HEK293T (cell line): ENCODE data around the gene CCDC51.

Source experiments
- BHLHE40 ChIP-seq: fragments of 450-650 bp; IDR thresholded peaks from 2 replicates; pipeline ENCODE4 v1.6.1; 2016; ENCODE audit warnings: mild to moderate bottlenecking, moderate library complexity, borderline replicate concordance
- CTBP1 ChIP-seq: fragments of 450-650 bp; IDR thresholded peaks from 2 replicates; pipeline ENCODE4 v1.6.1; 2016; ENCODE audit warnings: borderline replicate concordance
- FOXA1 ChIP-seq: fragments of 450-650 bp; IDR thresholded peaks from 2 replicates; pipeline ENCODE4 v1.6.1; 2016; ENCODE audit warnings: mild to moderate bottlenecking
- TARDBP ChIP-seq: fragments of 450-650 bp; IDR thresholded peaks from 2 replicates; pipeline ENCODE4 v1.6.1; 2016

DNA sequence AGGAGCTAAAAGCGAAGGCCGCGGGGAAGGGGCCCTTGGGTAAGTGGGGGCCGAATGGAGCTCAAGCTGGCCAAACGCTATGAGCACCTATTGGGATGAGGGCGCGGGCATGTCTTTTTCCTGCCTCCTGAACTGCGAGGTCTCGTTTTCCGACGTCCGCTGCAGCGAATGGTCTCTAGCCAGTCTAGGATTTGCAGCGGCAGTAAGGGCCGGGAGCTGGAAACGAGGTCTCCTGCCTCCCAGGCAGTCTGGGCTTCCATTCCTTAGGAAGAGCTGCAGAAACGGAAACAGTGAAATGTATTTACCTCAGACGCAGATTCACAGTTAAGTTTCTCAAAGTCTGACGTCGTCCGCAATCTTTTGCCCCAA is 655 bp upstream of the CCDC51 start:
- no peak for TF ChIP-seq BHLHE40
- no peak for TF ChIP-seq CTBP1
- TF ChIP-seq TARDBP = no peak
- no peak for TF ChIP-seq FOXA1
